Activated CD4-positive, CD25-positive, alpha-beta regulatory T cell treated with anti-CD3 and anti-CD28 coated beads, Interleukin-2, amount 50 U/mL, for 16 hours (primary cell): ENCODE data around the gene MICAL3.

Source experiments
- DNase-seq: peaks from one replicate; pipeline ENCODE4 v3.0.0-alpha.2; 2020; ENCODE audit warnings: low read depth, low spot score

MICAL3 gene

GRCh38 chr22:17972385-17973191 is 51.8 kb downstream of the MICAL3 start:
- DNase-seq = no peak

- DNase-seq = no peak
These were observed 52.6 kb downstream of the MICAL3 start for GRCh38 chr22:17971711-17972110.

- DNase-seq = no peak
These were observed 54.1 kb downstream of the MICAL3 start for GRCh38 chr22:17970201-17970708.

GRCh38 chr22:17969701-17970113 is 54.7 kb downstream of the MICAL3 start:
- DNase-seq = no peak

- no peak for DNase-seq
These were observed 56.2 kb downstream of the MICAL3 start for GRCh38 chr22:17968126-17968525.

- DNase-seq = no peak
These were observed 58.0 kb downstream of the MICAL3 start for GRCh38 chr22:17966403-17966717.

GRCh38 chr22:17965538-17966402 is 58.6 kb downstream of the MICAL3 start:
- DNase-seq = no peak

GRCh38 chr22:17964643-17965042 is 59.7 kb downstream of the MICAL3 start:
- DNase-seq = no peak

- no peak for DNase-seq
These were observed 60.2 kb downstream of the MICAL3 start for GRCh38 chr22:17964156-17964555.

- DNase-seq = no peak
These were observed 61.3 kb downstream of the MICAL3 start for GRCh38 chr22:17963015-17963414.

GRCh38 chr22:17962168-17962567 is 62.2 kb downstream of the MICAL3 start:
- DNase-seq = no peak

GRCh38 chr22:17961446-17961729 is 63.0 kb downstream of the MICAL3 start:
- no peak for DNase-seq

- no peak for DNase-seq
These were observed 63.5 kb downstream of the MICAL3 start for GRCh38 chr22:17960695-17961445.

- DNase-seq = no peak
These were observed 64.3 kb downstream of the MICAL3 start for GRCh38 chr22:17960011-17960410.

GRCh38 chr22:17958166-17958565 is 66.2 kb downstream of the MICAL3 start:
- DNase-seq = no peak

GRCh38 chr22:17957693-17958092 is 66.7 kb downstream of the MICAL3 start:
- DNase-seq = no peak

- no peak for DNase-seq
These were observed 67.2 kb downstream of the MICAL3 start for GRCh38 chr22:17957204-17957603.

- DNase-seq = no peak
These were observed 67.7 kb downstream of the MICAL3 start for GRCh38 chr22:17956630-17957029.

- no peak for DNase-seq
These were observed 68.6 kb downstream of the MICAL3 start for GRCh38 chr22:17955590-17956379.

GRCh38 chr22:17954860-17955587 is 69.3 kb downstream of the MICAL3 start:
- no peak for DNase-seq
